ENCODE results near the gene PIM1. TPM values are rescaled to one million over a fixed set of nuclear protein-coding genes. Genes with fewer than 3 reads are reported as not detected.
A peak's percentile ranks its signal among the peaks of the same experiment; 100 is the strongest.

PIM1 gene
- total RNA-seq, 1 experiment from 2014 or later: 47.5 TPM

DNA sequence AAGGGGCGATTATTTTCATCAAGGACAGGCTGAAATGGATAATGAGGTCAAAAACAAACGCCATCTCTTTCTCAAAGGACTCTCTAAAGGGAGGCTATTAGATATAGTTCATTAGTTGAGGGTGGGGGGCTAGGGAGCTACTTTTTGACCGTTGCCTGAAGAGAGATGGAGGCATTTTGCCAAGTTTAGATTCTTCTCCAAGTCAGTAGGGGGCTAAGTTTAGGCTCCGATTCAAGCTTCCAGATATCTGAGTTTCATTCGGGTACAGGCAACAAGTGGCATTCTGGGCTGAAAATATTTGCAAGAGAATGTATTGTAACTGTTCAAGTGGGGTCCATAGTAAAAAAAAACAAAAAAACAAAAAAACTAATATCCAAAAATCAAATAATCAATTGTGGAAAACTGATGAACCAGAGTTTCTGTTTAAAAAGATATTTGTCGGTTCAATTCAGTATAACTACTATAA lies 43.4 kb upstream of the PIM1 start:
- no peak overlapping the region for H2BK5ac ChIP-seq (ENCODE audit: insufficient read length, low read length)
- no peak for DNase-seq
- no peak overlapping the region for H2BK120ac ChIP-seq (ENCODE audit: low read depth, low read length, poor library complexity, severe bottlenecking)
- no peak overlapping the region for H3T11ph ChIP-seq (ENCODE audit: low read length)
- H3K4me3 Mint-ChIP-seq: peak overlapping the region; percentile 65 to 76
- H3K9me3 Mint-ChIP-seq: no peaks in the 10 kb centered on the region
- H3K4me2 ChIP-seq (ENCODE audit: insufficient read depth, insufficient read length, low read length): peak overlapping the region; percentile 71
- H3K23me2 ChIP-seq (ENCODE audit: insufficient read length, low read depth, low read length, poor library complexity, severe bottlenecking): peaks cover 8% of the 10 kb centered on the region
- H3K27ac ChIP-seq (ENCODE audit: insufficient read length, low read depth, low read length): peak overlapping the region; percentile 98
- H4K20me1 ChIP-seq (ENCODE audit: control insufficient read depth, insufficient read depth, insufficient read length): no peaks in the 10 kb centered on the region
- no peak overlapping the region for H3K56ac ChIP-seq (ENCODE audit: insufficient read length, low read depth, low read length)
- H4K5ac ChIP-seq (ENCODE audit: insufficient read length, low read depth, low read length): no peak overlapping the region
- no peaks in the 10 kb centered on the region for H3K27me3 Mint-ChIP-seq (ENCODE audit: low read depth)
- H3K4me1 Mint-ChIP-seq: peaks cover 60 to 79% of the 10 kb centered on the region in 2 experiments
- no peak overlapping the region for H3K23ac ChIP-seq (ENCODE audit: insufficient read length, low read depth, low read length)
- peaks cover 11% of the 10 kb centered on the region for H3K4me1 ChIP-seq (ENCODE audit: insufficient read depth, low read length)
- no peaks in the 10 kb centered on the region for H3K27me3 ChIP-seq (ENCODE audit: insufficient read depth, low read length)
- TF ChIP-seq, protein P1, sequence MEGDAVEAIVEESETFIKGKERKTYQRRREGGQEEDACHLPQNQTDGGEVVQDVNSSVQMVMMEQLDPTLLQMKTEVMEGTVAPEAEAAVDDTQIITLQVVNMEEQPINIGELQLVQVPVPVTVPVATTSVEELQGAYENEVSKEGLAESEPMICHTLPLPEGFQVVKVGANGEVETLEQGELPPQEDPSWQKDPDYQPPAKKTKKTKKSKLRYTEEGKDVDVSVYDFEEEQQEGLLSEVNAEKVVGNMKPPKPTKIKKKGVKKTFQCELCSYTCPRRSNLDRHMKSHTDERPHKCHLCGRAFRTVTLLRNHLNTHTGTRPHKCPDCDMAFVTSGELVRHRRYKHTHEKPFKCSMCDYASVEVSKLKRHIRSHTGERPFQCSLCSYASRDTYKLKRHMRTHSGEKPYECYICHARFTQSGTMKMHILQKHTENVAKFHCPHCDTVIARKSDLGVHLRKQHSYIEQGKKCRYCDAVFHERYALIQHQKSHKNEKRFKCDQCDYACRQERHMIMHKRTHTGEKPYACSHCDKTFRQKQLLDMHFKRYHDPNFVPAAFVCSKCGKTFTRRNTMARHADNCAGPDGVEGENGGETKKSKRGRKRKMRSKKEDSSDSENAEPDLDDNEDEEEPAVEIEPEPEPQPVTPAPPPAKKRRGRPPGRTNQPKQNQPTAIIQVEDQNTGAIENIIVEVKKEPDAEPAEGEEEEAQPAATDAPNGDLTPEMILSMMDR (conservative IDR thresholded peaks at IDR 0.05): peak; percentile 27; the same call in 1 of the 3 replicates
- no peak overlapping the region for H2AK5ac ChIP-seq (ENCODE audit: insufficient read length, low read length)
- H3K4ac ChIP-seq (ENCODE audit: low read depth, low read length): no peak overlapping the region; the same call in 1 of the 2 replicates
- H2BK12ac ChIP-seq (ENCODE audit: insufficient read length, low read depth, low read length): no peak overlapping the region
- H3K79me2 ChIP-seq (ENCODE audit: insufficient read depth, low read length): no peaks in the 10 kb centered on the region; the same call in 1 of the 2 replicates
- H3K79me1 ChIP-seq (ENCODE audit: insufficient read depth, low read depth, low read length, poor library complexity, severe bottlenecking): peaks cover 5% of the 10 kb centered on the region
- H2BK20ac ChIP-seq (ENCODE audit: low read depth, low read length, poor library complexity, severe bottlenecking): no peak overlapping the region
- H2BK15ac ChIP-seq (ENCODE audit: low read depth, low read length): no peak overlapping the region
- peak overlapping the region; percentile 28 for H3K18ac ChIP-seq (ENCODE audit: insufficient read length, low read depth, low read length)
- peak overlapping the region; percentile 99 to 100 (median 99) for H3K27ac Mint-ChIP-seq
- H3K9ac ChIP-seq (ENCODE audit: extremely low read depth, insufficient read length, low read length): peak overlapping the region; percentile 12
- no peak overlapping the region for H2AFZ ChIP-seq (ENCODE audit: low read length)
- WGBS (ENCODE audit: extremely low coverage, insufficient read length, low lambda C conversion rate): no CpG with 5 or more reads among the region's 6 CpGs
- H4K8ac ChIP-seq (replicated peaks; ENCODE audit: insufficient read length, low read depth, low read length): no peak overlapping the region
- no peak overlapping the region for H4K91ac ChIP-seq (ENCODE audit: insufficient read length, low read depth, low read length)
- no peak overlapping the region for H3K14ac ChIP-seq (ENCODE audit: insufficient read depth, low read length)
- no peaks in the 10 kb centered on the region for H3K9me3 ChIP-seq (ENCODE audit: control insufficient read depth, low read depth, low read length)
- peaks cover 13 to 26% (median 18%) of the 10 kb centered on the region in 3 experiments; a peak in 6 of 7 replicates for H3K36me3 Mint-ChIP-seq (ENCODE audit: insufficient read depth in 1 of 3, low read depth in 3 of 3)
